HCT116 (cell line): ENCODE measurements around the gene MYBPH. TPM values are rescaled to one million over a fixed set of nuclear protein-coding genes. Genes with fewer than 3 reads are reported as not detected.

Experiments
- ATAC-seq: fragments of 200-7000 bp; cut with Tn5 transposase; 2 replicates; pipeline ENCODE4 v1.9.1; 2020; ENCODE audit warnings: mild to moderate bottlenecking, moderate library complexity
- BruUV-seq: library from RNA; stranded (reverse); fragments of 400-500 nt; replicated peaks from 2 replicates; lab custom pipeline; 2021; lab: Mats Ljungman, UMichigan
- CTCF ChIA-PET: fragments of 300-600 bp; sonication (Branson Sonifier 250); formaldehyde crosslinking; loops from one replicate; lab custom pipeline; 2021; ENCODE audit warnings: antibody characterized with exemption; lab: Charles Lee
- POLR2A ChIA-PET: fragments of 300-600, 350-600 bp; sonication (Branson Sonifier 250); formaldehyde crosslinking; loops from one replicate; lab custom pipeline; 2021; ENCODE audit warnings: antibody characterized with exemption; lab: Charles Lee
- RAD21 ChIA-PET, 2 experiments: fragments of 300-600 bp; sonication (Branson Sonifier 250); formaldehyde crosslinking; loops; one replicate each; lab custom pipeline; 2023; ENCODE audit warnings: low total read pairs in 2 of 2; ENCODE audit not compliant: uncharacterized antibody in 2 of 2, unreplicated experiment in 2 of 2, low non-redundant PET in 1 of 2; lab: Charles Lee
- DNase-seq: peaks from one replicate; pipeline ENCODE4 v3.0.0-alpha.2; 2010; ENCODE audit warnings: low read depth, low spot score
- H2AFZ ChIP-seq: fragments of 200-600 bp; shearing (Covaris generic), sonication (generic); 2 replicates; pipeline ENCODE4 v1.6.1; 2017; ENCODE audit warnings: low read depth, mixed run types, mixed read lengths, antibody characterized with exemption, low read length; ENCODE audit not compliant: poor library complexity, severe bottlenecking
- H3K27ac ChIP-seq: 2 replicates; pipeline ENCODE4 v1.5.1; 2012; ENCODE audit warnings: low read depth, low read length
- H3K27me3 ChIP-seq: fragments of 200-600 bp; sonication (generic); 2 replicates; pipeline ENCODE4 v1.6.1; 2016; ENCODE audit warnings: mixed run types, low read length, mixed read lengths; ENCODE audit not compliant: insufficient read depth
- H3K36me3 ChIP-seq, 2 experiments: fragments of 200-500 bp in 1 of 2; fragments of 200-600 bp in 1 of 2; sonication (Bioruptor generic) in 1 of 2; sonication (generic) in 1 of 2; 2 replicates each; pipeline versions ENCODE4 v1.5.1 to v1.6.1; 2014 to 2016; ENCODE audit warnings: low read length in 2 of 2, inconsistent platforms in 1 of 2, mixed read lengths in 1 of 2, mixed run types in 1 of 2; ENCODE audit not compliant: insufficient read depth in 2 of 2, control insufficient read depth in 1 of 2
- H3K4me1 ChIP-seq, 2 experiments: fragments of 200-600 bp in 1 of 2; sonication (generic) in 1 of 2; 2 replicates each; pipeline versions ENCODE4 v1.5.1 to v1.6.1; 2012 to 2017; ENCODE audit warnings: low read length in 2 of 2, inconsistent platforms in 1 of 2, mild to moderate bottlenecking in 1 of 2, mixed read lengths in 1 of 2, mixed run types in 1 of 2, moderate library complexity in 1 of 2; ENCODE audit not compliant: insufficient read depth in 2 of 2, control insufficient read depth in 1 of 2
- H3K4me2 ChIP-seq: fragments of 200-600 bp; sonication (generic); 2 replicates; pipeline ENCODE4 v1.6.1; 2017; ENCODE audit warnings: mixed run types, low read length, mixed read lengths
- H3K4me3 ChIP-seq, 2 experiments: fragments of 200-600 bp in 1 of 2; sonication (generic) in 1 of 2; replicated peaks in 1 of 2; 2 replicates each; pipeline ENCODE4 v1.5.1; 2011 to 2016; ENCODE audit warnings: low read length in 2 of 2, control low read depth in 1 of 2, low read depth in 1 of 2, mild to moderate bottlenecking in 1 of 2, mixed read lengths in 1 of 2, mixed run types in 1 of 2
- H3K79me2 ChIP-seq: fragments of 200-600 bp; sonication (generic); 2 replicates; pipeline ENCODE4 v1.6.1; 2017; ENCODE audit warnings: mild to moderate bottlenecking, mixed run types, low read length, moderate library complexity, mixed read lengths; ENCODE audit not compliant: insufficient read depth
- H3K9ac ChIP-seq: fragments of 200-600 bp; sonication (generic); 2 replicates; pipeline ENCODE4 v1.6.1; 2016; ENCODE audit warnings: low read length, mixed read lengths
- H3K9me2 ChIP-seq: fragments of 200-600 bp; sonication (generic), shearing (Covaris generic); 2 replicates; pipeline ENCODE4 v1.6.1; 2017; ENCODE audit warnings: mixed run types, mild to moderate bottlenecking, moderate library complexity; ENCODE audit not compliant: insufficient read depth
- H3K9me3 ChIP-seq, 2 experiments: fragments of 200-500 bp in 1 of 2; fragments of 200-600 bp in 1 of 2; sonication (Bioruptor generic) in 1 of 2; sonication (generic) in 1 of 2; 2 replicates each; pipeline ENCODE4 v1.6.1; 2014 to 2017; ENCODE audit warnings: low read length in 2 of 2, mixed read lengths in 2 of 2, inconsistent platforms in 1 of 2, low read depth in 1 of 2, mild to moderate bottlenecking in 1 of 2, mixed run types in 1 of 2, moderate library complexity in 1 of 2; ENCODE audit not compliant: control insufficient read depth in 1 of 2, insufficient read depth in 1 of 2
- H4K20me1 ChIP-seq: fragments of 200-600 bp; sonication (generic), shearing (Covaris generic); 2 replicates; pipeline ENCODE4 v1.6.1; 2017; ENCODE audit warnings: mixed run types, mild to moderate bottlenecking, moderate library complexity; ENCODE audit not compliant: insufficient read depth
- CBX3 ChIP-seq: IDR thresholded peaks from 2 replicates; pipeline ENCODE4 v1.6.1; 2012; ENCODE audit warnings: low read depth
- EGR1 ChIP-seq: IDR thresholded peaks from 2 replicates; pipeline ENCODE4 v1.6.1; 2012; ENCODE audit warnings: low read depth
- ELF1 ChIP-seq: IDR thresholded peaks from 2 replicates; pipeline ENCODE4 v1.6.1; 2012; ENCODE audit warnings: low read depth, borderline replicate concordance
- EZH2phosphoT487 ChIP-seq: fragments of 200-600 bp; IDR thresholded peaks from 2 replicates; pipeline ENCODE4 v1.6.1; 2018; ENCODE audit warnings: antibody characterized with exemption, borderline replicate concordance
- FOSL1 ChIP-seq: IDR thresholded peaks from 2 replicates; pipeline ENCODE4 v1.6.1; 2012; ENCODE audit warnings: low read depth
- JUND ChIP-seq: IDR thresholded peaks from 2 replicates; pipeline ENCODE4 v1.6.1; 2012
- POLR2AphosphoS5 ChIP-seq: IDR thresholded peaks from 2 replicates; pipeline ENCODE4 v1.6.1; 2011; ENCODE audit warnings: mild to moderate bottlenecking, low read depth, low read length, moderate library complexity
- RAD21 ChIP-seq: IDR thresholded peaks from 2 replicates; pipeline ENCODE4 v1.6.1; 2012; ENCODE audit warnings: low read depth, mild to moderate bottlenecking
- SIN3A ChIP-seq: IDR thresholded peaks from 2 replicates; pipeline ENCODE4 v1.6.1; 2012; ENCODE audit warnings: low read depth
- SP1 ChIP-seq: IDR thresholded peaks from 2 replicates; pipeline ENCODE4 v1.6.1; 2012; ENCODE audit warnings: low read depth
- SRF ChIP-seq: IDR thresholded peaks from 2 replicates; pipeline ENCODE4 v1.6.1; 2012; ENCODE audit warnings: low read depth
- TCF7L2 ChIP-seq: IDR thresholded peaks from 2 replicates; pipeline ENCODE4 v1.7.0; 2011; ENCODE audit warnings: borderline replicate concordance, inconsistent platforms; ENCODE audit not compliant: insufficient read depth, insufficient read length; ENCODE audit errors: extremely low read depth
- YY1 ChIP-seq: IDR thresholded peaks from 2 replicates; pipeline ENCODE4 v1.6.1; 2011; ENCODE audit warnings: low read length, low read depth, moderate library complexity, mild to moderate bottlenecking; ENCODE audit not compliant: insufficient replicate concordance; ENCODE audit errors: extremely low read depth
- ZFX ChIP-seq: fragments of 450-650 bp; IDR thresholded peaks from 2 replicates; pipeline ENCODE4 v1.6.1; 2017
- ZNF274 ChIP-seq: fragments of 200-500 bp; sonication (Bioruptor generic); IDR thresholded peaks from 2 replicates; pipeline ENCODE4 v1.6.1; 2014; ENCODE audit warnings: mild to moderate bottlenecking, low read depth, low read length, inconsistent platforms
- intact Hi-C: fragments of 100-400 bp; cut with micrococcal nuclease; formaldehyde crosslinking; loops from 2 replicates; pipeline ENCODE4 v1.10.0; 2022
- total RNA-seq: library from RNA; stranded (reverse); gene quantifications from one replicate; pipeline ENCODE4 v1.2.1, GENCODE V29; 2021; ENCODE audit not compliant: unreplicated experiment
- TF ChIP-seq, protein P1 (sequence below): IDR thresholded peaks from 2 replicates; pipeline ENCODE4 v1.6.1; 2012
- TF ChIP-seq, protein P2 (sequence below), 3 experiments: fragments of 200-600 bp in 1 of 3; sonication (generic) in 1 of 3; IDR thresholded peaks in 2 of 3; conservative IDR thresholded peaks in 1 of 3; 2 replicates each; pipeline ENCODE4 v1.5.1; 2012 to 2017; ENCODE audit warnings: low read depth in 2 of 3, low read length in 2 of 3, antibody characterized with exemption in 1 of 3, borderline replicate concordance in 1 of 3, control low read depth in 1 of 3, mild to moderate bottlenecking in 1 of 3, mixed read lengths in 1 of 3, mixed run types in 1 of 3, moderate library complexity in 1 of 3; ENCODE audit not compliant: insufficient read depth in 1 of 3
- TF ChIP-seq, protein P3 (sequence below): IDR thresholded peaks from 2 replicates; pipeline ENCODE4 v1.6.1; 2011; ENCODE audit warnings: mild to moderate bottlenecking, low read length, moderate library complexity; ENCODE audit not compliant: insufficient replicate concordance; ENCODE audit errors: extremely low read depth

The MYBPH gene
- total RNA-seq, 1 experiment from 2014 or later, result 0.22 TPM

DNA sequence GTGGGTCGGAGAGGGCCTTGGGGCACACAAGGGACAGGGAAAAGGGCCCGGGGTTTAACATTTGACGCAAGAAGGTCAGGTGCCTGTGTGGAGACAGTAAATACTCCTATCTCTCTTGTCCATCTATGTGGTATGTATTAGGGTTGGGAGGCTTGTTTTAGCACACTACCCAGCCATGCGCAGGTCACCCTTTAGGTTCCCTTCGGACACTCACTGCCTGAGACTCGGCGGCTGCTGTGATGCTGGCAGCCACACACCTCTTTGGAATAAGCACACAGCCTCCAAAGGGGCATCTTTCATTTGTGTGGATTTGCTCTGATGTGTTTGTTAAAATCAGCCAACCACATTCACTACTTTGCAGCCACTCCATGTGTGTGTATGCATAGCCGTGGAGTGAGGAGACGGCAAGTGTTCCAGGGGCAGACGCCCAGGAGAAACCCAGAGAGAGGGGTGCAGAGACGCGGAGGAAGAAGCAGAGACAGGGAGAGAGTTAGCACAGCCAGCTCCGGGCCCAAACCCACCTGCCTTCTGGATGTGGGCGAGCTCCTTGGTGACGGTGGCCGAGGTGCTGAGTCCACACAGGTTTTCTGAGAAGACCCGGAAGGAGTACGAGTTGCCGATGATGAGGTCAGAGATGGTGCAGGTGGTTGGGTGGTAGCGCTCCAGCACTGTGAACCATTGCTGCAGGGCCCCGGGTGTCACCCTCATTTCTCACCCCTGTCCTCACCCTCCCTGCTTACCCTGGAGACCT is 5.7 kb downstream of the MYBPH start:
- POLR2A ChIA-PET, result no interaction called here
- Histone ChIP-seq H3K9me2 (no peaks in the 10 kb centered on the region), H3K4me1 (peaks cover 14 to 56% of the 10 kb centered on the region in 2 experiments; a peak in 3 of 4 replicates), H3K4me2 (no peak overlapping the region), H3K27ac (no peak overlapping the region), H3K4me3 (no peak overlapping the region), H3K79me2 (no peaks in the 10 kb centered on the region), H3K9me3 (no peaks in the 10 kb centered on the region), H3K27me3 (no peaks in the 10 kb centered on the region), H3K36me3 (no peaks in the 10 kb centered on the region), H4K20me1 (no peaks in the 10 kb centered on the region), H2AFZ (no peak overlapping the region), H3K9ac (no peak overlapping the region)
- TF ChIP-seq FOSL1 (no peak), SP1 (no peak), ELF1 (no peak), SRF (no peak), ZFX (no peak), TCF7L2 (no peak), EGR1 (no peak), EZH2phosphoT487 (no peak), RAD21 (no peak), JUND (no peak), CBX3 (no peak), POLR2AphosphoS5 (no peak), YY1 (no peak), SIN3A (no peak), ZNF274 (no peak)
- TF ChIP-seq, protein P1, sequence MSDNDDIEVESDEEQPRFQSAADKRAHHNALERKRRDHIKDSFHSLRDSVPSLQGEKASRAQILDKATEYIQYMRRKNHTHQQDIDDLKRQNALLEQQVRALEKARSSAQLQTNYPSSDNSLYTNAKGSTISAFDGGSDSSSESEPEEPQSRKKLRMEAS, result no peak
- TF ChIP-seq, protein P2, sequence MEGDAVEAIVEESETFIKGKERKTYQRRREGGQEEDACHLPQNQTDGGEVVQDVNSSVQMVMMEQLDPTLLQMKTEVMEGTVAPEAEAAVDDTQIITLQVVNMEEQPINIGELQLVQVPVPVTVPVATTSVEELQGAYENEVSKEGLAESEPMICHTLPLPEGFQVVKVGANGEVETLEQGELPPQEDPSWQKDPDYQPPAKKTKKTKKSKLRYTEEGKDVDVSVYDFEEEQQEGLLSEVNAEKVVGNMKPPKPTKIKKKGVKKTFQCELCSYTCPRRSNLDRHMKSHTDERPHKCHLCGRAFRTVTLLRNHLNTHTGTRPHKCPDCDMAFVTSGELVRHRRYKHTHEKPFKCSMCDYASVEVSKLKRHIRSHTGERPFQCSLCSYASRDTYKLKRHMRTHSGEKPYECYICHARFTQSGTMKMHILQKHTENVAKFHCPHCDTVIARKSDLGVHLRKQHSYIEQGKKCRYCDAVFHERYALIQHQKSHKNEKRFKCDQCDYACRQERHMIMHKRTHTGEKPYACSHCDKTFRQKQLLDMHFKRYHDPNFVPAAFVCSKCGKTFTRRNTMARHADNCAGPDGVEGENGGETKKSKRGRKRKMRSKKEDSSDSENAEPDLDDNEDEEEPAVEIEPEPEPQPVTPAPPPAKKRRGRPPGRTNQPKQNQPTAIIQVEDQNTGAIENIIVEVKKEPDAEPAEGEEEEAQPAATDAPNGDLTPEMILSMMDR (IDR thresholded peaks at IDR 0.05 in 2 of 3, conservative IDR thresholded peaks at IDR 0.05 in 1 of 3; ENCODE audit: borderline replicate concordance in 1 of 3, insufficient read depth in 1 of 3, low read depth in 2 of 3, low read length in 2 of 3), result no peak
- TF ChIP-seq, protein P3, sequence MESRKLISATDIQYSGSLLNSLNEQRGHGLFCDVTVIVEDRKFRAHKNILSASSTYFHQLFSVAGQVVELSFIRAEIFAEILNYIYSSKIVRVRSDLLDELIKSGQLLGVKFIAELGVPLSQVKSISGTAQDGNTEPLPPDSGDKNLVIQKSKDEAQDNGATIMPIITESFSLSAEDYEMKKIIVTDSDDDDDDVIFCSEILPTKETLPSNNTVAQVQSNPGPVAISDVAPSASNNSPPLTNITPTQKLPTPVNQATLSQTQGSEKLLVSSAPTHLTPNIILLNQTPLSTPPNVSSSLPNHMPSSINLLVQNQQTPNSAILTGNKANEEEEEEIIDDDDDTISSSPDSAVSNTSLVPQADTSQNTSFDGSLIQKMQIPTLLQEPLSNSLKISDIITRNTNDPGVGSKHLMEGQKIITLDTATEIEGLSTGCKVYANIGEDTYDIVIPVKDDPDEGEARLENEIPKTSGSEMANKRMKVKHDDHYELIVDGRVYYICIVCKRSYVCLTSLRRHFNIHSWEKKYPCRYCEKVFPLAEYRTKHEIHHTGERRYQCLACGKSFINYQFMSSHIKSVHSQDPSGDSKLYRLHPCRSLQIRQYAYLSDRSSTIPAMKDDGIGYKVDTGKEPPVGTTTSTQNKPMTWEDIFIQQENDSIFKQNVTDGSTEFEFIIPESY, result no peak
- intact Hi-C loops, result no loop called here
- RAD21 ChIA-PET, result no interaction called here
- no peak for ATAC-seq
- BruUV-seq, result no TSS peak
- CTCF ChIA-PET, result interaction anchor here (0.6 to 4.3 kb wide), 2 partner anchors 28 to 52 kb away, joined by 3 to 42 read pairs; no protein-coding TSS in a partner anchor
- DNase-seq, result no peak
